Activated gamma-delta T cell treated with anti-CD3 and anti-CD28 coated beads, Interleukin-2, amount 50 U/mL, for 16 hours (primary cell): ENCODE measurements around the gene GHR.

Experiments
- DNase-seq: peaks from one replicate; pipeline ENCODE4 v3.0.0-alpha.2; 2020; ENCODE audit warnings: low read depth

Gene GHR

GRCh38 chr5:42604171-42604711, 181.0 kb downstream of the GHR start:
- no peak for DNase-seq

- DNase-seq: no peak
Observed at GRCh38 chr5:42605490-42605889, 182.3 kb downstream of the GHR start.

- no peak for DNase-seq
Observed at GRCh38 chr5:42606464-42606869, 183.2 kb downstream of the GHR start.

GRCh38 chr5:42611437-42611836, 188.2 kb downstream of the GHR start:
- DNase-seq: no peak

- DNase-seq: no peak
Observed at GRCh38 chr5:42612750-42613366, 189.6 kb downstream of the GHR start.

GRCh38 chr5:42614509-42614908, 191.3 kb downstream of the GHR start:
- no peak for DNase-seq

GRCh38 chr5:42620579-42621216, 197.5 kb downstream of the GHR start:
- no peak for DNase-seq

- no peak for DNase-seq
Observed at GRCh38 chr5:42621242-42621641, 198.0 kb downstream of the GHR start.

GRCh38 chr5:42621662-42622061, 198.4 kb downstream of the GHR start:
- DNase-seq: no peak

- DNase-seq: no peak
Observed at GRCh38 chr5:42624912-42625311, 201.7 kb downstream of the GHR start.

GRCh38 chr5:42626462-42626861, 203.2 kb downstream of the GHR start:
- no peak for DNase-seq

GRCh38 chr5:42628821-42629220, 205.6 kb downstream of the GHR start:
- no peak for DNase-seq

GRCh38 chr5:42629284-42629683, 206.0 kb downstream of the GHR start:
- no peak for DNase-seq

GRCh38 chr5:42631241-42631640, 208.0 kb downstream of the GHR start:
- DNase-seq: no peak

- DNase-seq: no peak
Observed at GRCh38 chr5:42632354-42632900, 209.2 kb downstream of the GHR start.

GRCh38 chr5:42634575-42634974, 211.3 kb downstream of the GHR start:
- no peak for DNase-seq

GRCh38 chr5:42636425-42636824, 213.2 kb downstream of the GHR start:
- DNase-seq: no peak

GRCh38 chr5:42636946-42637345, 213.7 kb downstream of the GHR start:
- DNase-seq: no peak

GRCh38 chr5:42638972-42639371, 215.7 kb downstream of the GHR start:
- no peak for DNase-seq

GRCh38 chr5:42640835-42641234, 217.6 kb downstream of the GHR start:
- no peak for DNase-seq

- no peak for DNase-seq
Observed at GRCh38 chr5:42641336-42642005, 218.2 kb downstream of the GHR start.

- DNase-seq: no peak
Observed at GRCh38 chr5:42642006-42642405, 218.8 kb downstream of the GHR start.

GRCh38 chr5:42643360-42643759, 220.1 kb downstream of the GHR start:
- DNase-seq: no peak
